HL-60 (cell line): ENCODE measurements around the gene SMTNL1.

Experiments used
- DNase-seq, 2 experiments: peaks; one replicate each; pipeline ENCODE4 v3.0.0-alpha.2; 2010 to 2020; ENCODE audit warnings: low read depth in 1 of 2, low spot score in 1 of 2
- H3K27ac ChIP-seq: fragments of 250-450 bp; sonication (Bioruptor Pico); replicated peaks from 2 replicates; pipeline ENCODE4 v1.5.1; 2020; ENCODE audit warnings: mild to moderate bottlenecking, moderate library complexity
- H3K27me3 ChIP-seq: fragments of 250-450 bp; sonication (Bioruptor Pico); 2 replicates; pipeline ENCODE4 v1.5.1; 2021; ENCODE audit warnings: mild to moderate bottlenecking, moderate library complexity; ENCODE audit not compliant: insufficient read depth, poor library complexity, severe bottlenecking
- H3K4me3 ChIP-seq: replicated peaks from 2 replicates; pipeline ENCODE4 v1.5.1; 2011; ENCODE audit warnings: mild to moderate bottlenecking, control low read depth, low read length; ENCODE audit not compliant: insufficient read depth
- GABPA ChIP-seq: IDR thresholded peaks from 2 replicates; pipeline ENCODE4 v1.6.1; 2012; ENCODE audit warnings: low read depth
- POLR2AphosphoS5 ChIP-seq: IDR thresholded peaks from 2 replicates; pipeline ENCODE4 v1.6.1; 2012; ENCODE audit warnings: low read depth
- SPI1 ChIP-seq: IDR thresholded peaks from 2 replicates; pipeline ENCODE4 v1.6.1; 2012; ENCODE audit warnings: low read depth, mild to moderate bottlenecking, borderline replicate concordance
- TF ChIP-seq, protein P1 (sequence below): IDR thresholded peaks from 2 replicates; pipeline ENCODE4 v1.6.1; 2012; ENCODE audit warnings: low read depth; ENCODE audit not compliant: insufficient replicate concordance
- TF ChIP-seq, protein P2 (sequence below): IDR thresholded peaks from one replicate; pipeline ENCODE4 v1.5.1; 2011; ENCODE audit warnings: low read length, control low read depth, inconsistent platforms; ENCODE audit not compliant: insufficient read depth

SMTNL1 gene

DNA sequence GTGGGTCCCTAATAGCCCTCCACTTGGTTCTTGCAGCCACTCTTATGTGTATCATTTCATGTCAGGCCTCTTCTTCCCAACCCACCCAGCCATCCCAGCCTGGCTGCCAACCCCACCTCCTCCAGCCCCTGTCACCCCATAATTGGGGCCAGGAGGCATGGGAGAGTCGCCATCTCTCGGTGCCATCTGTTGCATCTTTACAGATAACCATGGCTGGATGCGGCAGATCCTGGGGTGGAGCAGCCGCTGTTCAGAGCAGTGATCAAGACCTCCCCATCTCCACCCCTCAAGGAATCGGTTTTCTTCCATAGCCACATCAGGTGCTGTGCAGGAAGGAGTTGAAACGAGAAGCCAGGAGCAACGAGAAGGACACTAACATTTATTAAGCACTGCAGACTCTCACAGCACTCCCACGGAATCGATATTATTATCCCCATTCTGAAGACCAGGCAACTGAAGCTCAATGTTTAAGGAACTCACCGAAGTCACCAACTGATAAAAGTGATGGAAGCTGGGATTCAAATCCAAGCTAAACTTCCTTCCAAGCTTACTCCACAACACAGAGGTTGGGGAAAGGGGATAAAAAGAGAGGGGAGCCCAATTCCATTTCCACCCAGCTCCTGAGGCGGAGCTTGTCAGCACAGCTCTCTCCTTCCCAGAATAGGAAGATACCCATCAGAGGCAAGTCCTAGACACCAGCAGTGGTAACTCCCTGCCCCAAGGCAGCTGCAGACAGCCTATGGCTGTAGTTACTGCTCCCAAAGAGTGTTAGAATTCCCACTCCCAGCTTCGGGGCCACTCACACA, 24.5 kb upstream of the SMTNL1 start:
- H3K27me3 ChIP-seq = no peaks in the 10 kb centered on the region
- TF ChIP-seq SPI1 (no peak), POLR2AphosphoS5 (no peak), GABPA (no peak)
- TF ChIP-seq, protein P1, sequence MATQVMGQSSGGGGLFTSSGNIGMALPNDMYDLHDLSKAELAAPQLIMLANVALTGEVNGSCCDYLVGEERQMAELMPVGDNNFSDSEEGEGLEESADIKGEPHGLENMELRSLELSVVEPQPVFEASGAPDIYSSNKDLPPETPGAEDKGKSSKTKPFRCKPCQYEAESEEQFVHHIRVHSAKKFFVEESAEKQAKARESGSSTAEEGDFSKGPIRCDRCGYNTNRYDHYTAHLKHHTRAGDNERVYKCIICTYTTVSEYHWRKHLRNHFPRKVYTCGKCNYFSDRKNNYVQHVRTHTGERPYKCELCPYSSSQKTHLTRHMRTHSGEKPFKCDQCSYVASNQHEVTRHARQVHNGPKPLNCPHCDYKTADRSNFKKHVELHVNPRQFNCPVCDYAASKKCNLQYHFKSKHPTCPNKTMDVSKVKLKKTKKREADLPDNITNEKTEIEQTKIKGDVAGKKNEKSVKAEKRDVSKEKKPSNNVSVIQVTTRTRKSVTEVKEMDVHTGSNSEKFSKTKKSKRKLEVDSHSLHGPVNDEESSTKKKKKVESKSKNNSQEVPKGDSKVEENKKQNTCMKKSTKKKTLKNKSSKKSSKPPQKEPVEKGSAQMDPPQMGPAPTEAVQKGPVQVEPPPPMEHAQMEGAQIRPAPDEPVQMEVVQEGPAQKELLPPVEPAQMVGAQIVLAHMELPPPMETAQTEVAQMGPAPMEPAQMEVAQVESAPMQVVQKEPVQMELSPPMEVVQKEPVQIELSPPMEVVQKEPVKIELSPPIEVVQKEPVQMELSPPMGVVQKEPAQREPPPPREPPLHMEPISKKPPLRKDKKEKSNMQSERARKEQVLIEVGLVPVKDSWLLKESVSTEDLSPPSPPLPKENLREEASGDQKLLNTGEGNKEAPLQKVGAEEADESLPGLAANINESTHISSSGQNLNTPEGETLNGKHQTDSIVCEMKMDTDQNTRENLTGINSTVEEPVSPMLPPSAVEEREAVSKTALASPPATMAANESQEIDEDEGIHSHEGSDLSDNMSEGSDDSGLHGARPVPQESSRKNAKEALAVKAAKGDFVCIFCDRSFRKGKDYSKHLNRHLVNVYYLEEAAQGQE = no peak
- TF ChIP-seq, protein P2, sequence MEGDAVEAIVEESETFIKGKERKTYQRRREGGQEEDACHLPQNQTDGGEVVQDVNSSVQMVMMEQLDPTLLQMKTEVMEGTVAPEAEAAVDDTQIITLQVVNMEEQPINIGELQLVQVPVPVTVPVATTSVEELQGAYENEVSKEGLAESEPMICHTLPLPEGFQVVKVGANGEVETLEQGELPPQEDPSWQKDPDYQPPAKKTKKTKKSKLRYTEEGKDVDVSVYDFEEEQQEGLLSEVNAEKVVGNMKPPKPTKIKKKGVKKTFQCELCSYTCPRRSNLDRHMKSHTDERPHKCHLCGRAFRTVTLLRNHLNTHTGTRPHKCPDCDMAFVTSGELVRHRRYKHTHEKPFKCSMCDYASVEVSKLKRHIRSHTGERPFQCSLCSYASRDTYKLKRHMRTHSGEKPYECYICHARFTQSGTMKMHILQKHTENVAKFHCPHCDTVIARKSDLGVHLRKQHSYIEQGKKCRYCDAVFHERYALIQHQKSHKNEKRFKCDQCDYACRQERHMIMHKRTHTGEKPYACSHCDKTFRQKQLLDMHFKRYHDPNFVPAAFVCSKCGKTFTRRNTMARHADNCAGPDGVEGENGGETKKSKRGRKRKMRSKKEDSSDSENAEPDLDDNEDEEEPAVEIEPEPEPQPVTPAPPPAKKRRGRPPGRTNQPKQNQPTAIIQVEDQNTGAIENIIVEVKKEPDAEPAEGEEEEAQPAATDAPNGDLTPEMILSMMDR = no peak
- H3K4me3 ChIP-seq = peak overlapping the region; percentile 90
- no peak for DNase-seq
- peak overlapping the region; percentile 91 for H3K27ac ChIP-seq

DNA sequence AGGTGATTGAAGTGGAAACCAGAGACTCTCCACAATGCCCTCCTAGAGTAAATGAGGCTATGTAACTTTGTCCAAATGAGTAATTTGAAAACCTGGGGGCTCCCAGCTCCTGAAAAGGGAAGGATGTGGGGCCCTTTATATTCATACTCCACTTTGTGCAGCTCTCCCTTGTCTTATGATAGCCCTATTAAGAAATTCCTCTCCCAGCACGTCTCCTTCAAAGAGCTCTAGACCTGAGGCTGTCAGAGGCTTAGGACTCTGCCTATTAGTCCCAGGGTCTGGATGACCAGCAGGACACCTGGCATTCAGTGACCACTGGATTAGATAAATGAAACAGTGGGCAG, 24.0 kb upstream of the SMTNL1 start:
- no peak for DNase-seq
- peak overlapping the region; percentile 91 for H3K27ac ChIP-seq
- H3K27me3 ChIP-seq = no peaks in the 10 kb centered on the region
- peak overlapping the region; percentile 90 for H3K4me3 ChIP-seq
- TF ChIP-seq, protein P1 = no peak
- TF ChIP-seq SPI1 = no peak
- TF ChIP-seq, protein P2 = no peak
- TF ChIP-seq POLR2AphosphoS5 = no peak
- TF ChIP-seq GABPA = no peak

DNA sequence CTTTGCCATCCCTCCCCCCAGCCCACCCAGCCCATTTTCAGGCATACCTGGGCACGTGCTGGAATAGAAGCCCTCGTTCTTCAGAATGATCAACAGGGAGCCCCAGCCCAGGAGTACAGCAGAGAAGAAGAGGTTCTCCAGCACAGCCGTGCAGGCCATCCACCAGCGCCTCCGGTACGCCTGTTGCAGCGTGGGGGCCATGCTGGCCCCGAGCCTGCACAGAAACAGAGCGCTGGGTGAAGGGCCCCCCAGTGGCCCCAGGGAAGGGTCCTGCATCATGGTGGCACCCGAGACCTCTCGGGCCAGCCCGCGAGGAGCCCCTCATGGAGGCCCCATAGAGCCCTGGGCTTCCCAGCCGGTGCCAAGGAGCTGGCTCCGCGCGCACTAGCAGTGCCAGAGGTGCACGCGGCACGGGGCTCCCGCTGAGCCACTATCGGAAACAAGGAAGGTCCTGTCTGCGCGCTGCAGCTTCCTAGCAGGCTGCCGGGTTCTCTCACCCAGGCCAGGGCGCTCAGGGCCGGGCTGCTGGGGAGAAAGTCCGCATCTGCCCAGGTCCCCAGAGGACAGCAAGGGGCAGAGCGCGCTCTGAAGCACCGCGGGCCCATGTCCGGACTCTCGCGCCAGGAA, 23.4 kb upstream of the SMTNL1 start:
- H3K27ac ChIP-seq = peak overlapping the region; percentile 91
- no peaks in the 10 kb centered on the region for H3K27me3 ChIP-seq
- H3K4me3 ChIP-seq = peak overlapping the region; percentile 90
- peak in 1 of 2 experiments; percentile 69 for DNase-seq
- TF ChIP-seq POLR2AphosphoS5 (peak; percentile 32; the same call in 1 of the 2 replicates), GABPA (no peak), SPI1 (no peak)
- TF ChIP-seq, protein P2 = no peak
- TF ChIP-seq, protein P1 = no peak
